HepG2 (cell line): ENCODE data around the gene NHSL1. TPM values are rescaled to one million over a fixed set of nuclear protein-coding genes. Genes with fewer than 3 reads are reported as not detected.

Experiments
- ARID3A ChIP-seq: IDR thresholded peaks from 2 replicates; pipeline ENCODE4 v1.6.1; 2012; ENCODE audit warnings: low read depth, low read length, improper control_type of control experiment
- ARID4A ChIP-seq: sonication (generic); formaldehyde crosslinking; IDR thresholded peaks from 2 replicates; pipeline ENCODE4 v1.5.0; 2020; ENCODE audit warnings: mild to moderate bottlenecking, missing genetic modification reagents, borderline replicate concordance
- DNMT1 ChIP-seq: sonication (generic); formaldehyde crosslinking; IDR thresholded peaks from 2 replicates; pipeline ENCODE4 v1.5.1; 2020; ENCODE audit warnings: mild to moderate bottlenecking, missing genetic modification reagents
- IKZF1 ChIP-seq: fragments of 450-650 bp; IDR thresholded peaks from 2 replicates; pipeline ENCODE4 v1.7.1; 2016
- NCOA2 ChIP-seq: sonication (generic); formaldehyde crosslinking; IDR thresholded peaks from 2 replicates; pipeline ENCODE4 v1.8.0; 2022; ENCODE audit warnings: inconsistent platforms
- RERE ChIP-seq: IDR thresholded peaks from 2 replicates; pipeline ENCODE4 v1.6.1; 2016; ENCODE audit warnings: low read depth, missing genetic modification reagents, missing compliant biosample characterization
- TCF12 ChIP-seq, 2 experiments: fragments of 450-650 bp in 1 of 2; sonication (generic) in 1 of 2; formaldehyde crosslinking in 1 of 2; IDR thresholded peaks; 2 replicates each; pipeline versions ENCODE4 v1.6.1 to v1.8.0; 2017 to 2022; ENCODE audit warnings: antibody characterized with exemption in 1 of 2, mild to moderate bottlenecking in 1 of 2, missing genetic modification reagents in 1 of 2, moderate library complexity in 1 of 2
- TEAD3 ChIP-seq: optimal IDR thresholded peaks from 2 replicates; pipeline ENCODE3; 2016; ENCODE audit warnings: borderline replicate concordance
- ZBTB37 ChIP-seq: sonication (generic); formaldehyde crosslinking; IDR thresholded peaks from 2 replicates; pipeline ENCODE4 v1.4.0; 2020; ENCODE audit warnings: mild to moderate bottlenecking, missing genetic modification reagents
- ZNF124 ChIP-seq: sonication (generic); formaldehyde crosslinking; IDR thresholded peaks from 2 replicates; pipeline ENCODE4 v1.4.0; 2020; ENCODE audit warnings: missing genetic modification reagents
- ZNF367 ChIP-seq: sonication (generic); formaldehyde crosslinking; IDR thresholded peaks from 2 replicates; pipeline ENCODE4 v1.4.0; 2020; ENCODE audit warnings: missing genetic modification reagents, borderline replicate concordance
- ZNF510 ChIP-seq: sonication (generic); formaldehyde crosslinking; IDR thresholded peaks from 2 replicates; pipeline ENCODE4 v1.4.0; 2020; ENCODE audit warnings: low read depth, mild to moderate bottlenecking, missing genetic modification reagents
- ZNF605 ChIP-seq: sonication (generic); formaldehyde crosslinking; IDR thresholded peaks from 2 replicates; pipeline ENCODE4 v1.8.0; 2022; ENCODE audit warnings: mild to moderate bottlenecking, missing genetic modification reagents
- ZNF629 ChIP-seq: sonication (generic); formaldehyde crosslinking; conservative IDR thresholded peaks from 2 replicates; pipeline ENCODE4 v1.5.0; 2020; ENCODE audit warnings: missing genetic modification reagents
- ZSCAN9 ChIP-seq: IDR thresholded peaks from 2 replicates; pipeline ENCODE4 v1.6.1; 2016; ENCODE audit warnings: borderline replicate concordance
- polyA plus RNA-seq, 8 experiments: library from polyadenylated mRNA; depleted of rRNA in 3 of 8; stranded (reverse) in 7 of 8; unstranded in 1 of 8; fragments of >200 nt; fragmentation: Illumina TruSeq in 4 of 8; extraction: Trizol in 4 of 8; gene quantifications; 2 replicates each; pipeline versions ENCODE4 v1.2.1 to v1.2.3, GENCODE V29; 2011 to 2016; ENCODE audit warnings: low read depth in 4 of 8, missing spikeins in 1 of 8, mixed read lengths in 1 of 8; ENCODE audit not compliant: insufficient read depth in 1 of 8
- total RNA-seq, 5 experiments: library from RNA; depleted of rRNA; stranded (reverse); fragments of >200 nt; fragmentation: Illumina TruSeq; extraction: Trizol; gene quantifications; 2 replicates each; pipeline ENCODE4 v1.2.3, GENCODE V29; 2016; ENCODE audit warnings: low read depth in 1 of 5

The NHSL1 gene
- total and polyA plus RNA-seq, 2 of the 13 experiments (the other 11 are each of a cell fraction or from before 2014, with no cell fraction given) = 24.9 to 53.6 TPM

- TF ChIP-seq TEAD3 (CRISPR knock-in tag) (peak; percentile 20), ARID4A (CRISPR knock-in tag) (peak; percentile 85), NCOA2 (CRISPR knock-in tag) (peak; percentile 50), ZBTB37 (CRISPR knock-in tag) (0 out of 2 replicates have a peak, but pooled peaks have one; percentile 28), ZNF629 (peak; percentile 30; the same call in 1 of the 2 replicates), ZNF605 (CRISPR knock-in tag) (peak; percentile 60; the same call in 1 of the 2 replicates), IKZF1 (no peak), ARID3A (peak; percentile 35; the same call in 1 of the 2 replicates), ZNF124 (CRISPR knock-in tag) (0 out of 2 replicates have a peak, but pooled peaks have one; percentile 20), TCF12 (IDR thresholded peaks at IDR 0.05) (no peak), TCF12 (CRISPR knock-in tag; IDR thresholded peaks at IDR 0.05) (no peak), RERE (CRISPR knock-in tag) (no peak), ZNF367 (CRISPR knock-in tag) (no peak), ZSCAN9 (CRISPR knock-in tag) (0 out of 2 replicates have a peak, but pooled peaks have one; percentile 31), DNMT1 (CRISPR knock-in tag) (no peak), ZNF510 (CRISPR knock-in tag) (0 out of 2 replicates have a peak, but pooled peaks have one; percentile 62)
Measured at GRCh38 chr6:138499303-138500018, at the start of gene NHSL1 (continued).
